KMS-11 (cell line): ENCODE measurements around the gene IFNA5.

Experiments used
- H2AFZ ChIP-seq: fragments of 200-600 bp; sonication (generic); 2 replicates; pipeline ENCODE4 v1.6.1; 2016; ENCODE audit warnings: antibody characterized with exemption, mixed run types, low read depth
- H3K27ac ChIP-seq: fragments of 200-600 bp; sonication (generic); 2 replicates; pipeline ENCODE4 v1.6.1; 2016; ENCODE audit warnings: mild to moderate bottlenecking, mixed run types
- H3K27me3 ChIP-seq: fragments of 200-600 bp; sonication (generic); 2 replicates; pipeline ENCODE4 v1.6.1; 2017; ENCODE audit warnings: mild to moderate bottlenecking, low read depth, mixed run types, moderate library complexity; ENCODE audit not compliant: insufficient read depth
- H3K36me3 ChIP-seq: fragments of 200-600 bp; sonication (generic); 2 replicates; pipeline ENCODE4 v1.6.1; 2017; ENCODE audit warnings: mild to moderate bottlenecking, mixed run types; ENCODE audit not compliant: insufficient read depth
- H3K4me1 ChIP-seq: fragments of 200-600 bp; sonication (generic); 2 replicates; pipeline ENCODE4 v1.6.1; 2016; ENCODE audit warnings: mild to moderate bottlenecking, low read depth, mixed run types; ENCODE audit not compliant: poor library complexity, severe bottlenecking
- H3K4me2 ChIP-seq: fragments of 200-600 bp; sonication (generic); 2 replicates; pipeline ENCODE4 v1.7.0; 2016; ENCODE audit warnings: mild to moderate bottlenecking, mixed run types
- H3K4me3 ChIP-seq: fragments of 200-600 bp; sonication (generic); IDR thresholded peaks from 2 replicates; pipeline ENCODE4 v1.6.1; 2017; ENCODE audit warnings: low read depth, low read length, mixed read lengths; ENCODE audit not compliant: insufficient read depth
- H3K79me2 ChIP-seq: fragments of 200-600 bp; sonication (generic); 2 replicates; pipeline ENCODE4 v1.6.1; 2016; ENCODE audit warnings: low read depth, mixed run types; ENCODE audit not compliant: insufficient read depth
- H3K9ac ChIP-seq: fragments of 200-600 bp; sonication (generic); 2 replicates; pipeline ENCODE4 v1.6.1; 2016; ENCODE audit warnings: mild to moderate bottlenecking, mixed run types
- H4K20me1 ChIP-seq: fragments of 200-600 bp; sonication (generic); 2 replicates; pipeline ENCODE4 v1.6.1; 2016; ENCODE audit warnings: mild to moderate bottlenecking, mixed run types; ENCODE audit not compliant: insufficient read depth
- CTCF ChIP-seq: fragments of 200-600 bp; sonication (generic); conservative IDR thresholded peaks from 2 replicates; pipeline ENCODE4 v1.6.1; 2017; ENCODE audit warnings: low read depth, mild to moderate bottlenecking, antibody characterized with exemption, low read length, moderate library complexity, mixed read lengths

Gene IFNA5

GRCh38 chr9:21289848-21290247, 15.3 kb downstream of the IFNA5 start:
- Histone ChIP-seq H3K27ac (no peak overlapping the region), H4K20me1 (no peaks in the 10 kb centered on the region), H3K4me3 (no peak overlapping the region), H3K9ac (no peak overlapping the region), H3K79me2 (no peaks in the 10 kb centered on the region), H2AFZ (no peak overlapping the region), H3K4me1 (peaks cover 15% of the 10 kb centered on the region), H3K4me2 (no peak overlapping the region), H3K27me3 (peaks cover 8% of the 10 kb centered on the region; the same call in 1 of the 2 replicates), H3K36me3 (no peaks in the 10 kb centered on the region)
- no peak for TF ChIP-seq CTCF

- no peak overlapping the region for H3K4me2 ChIP-seq
- H3K4me3 ChIP-seq: no peak overlapping the region
- H2AFZ ChIP-seq: no peak overlapping the region
- no peaks in the 10 kb centered on the region for H4K20me1 ChIP-seq
- no peaks in the 10 kb centered on the region for H3K79me2 ChIP-seq
- H3K27ac ChIP-seq: no peak overlapping the region
- TF ChIP-seq CTCF: no peak
- no peak overlapping the region for H3K9ac ChIP-seq
- no peaks in the 10 kb centered on the region for H3K36me3 ChIP-seq
- H3K27me3 ChIP-seq: no peaks in the 10 kb centered on the region
- no peaks in the 10 kb centered on the region for H3K4me1 ChIP-seq
Observed at GRCh38 chr9:21287280-21287679, 17.8 kb downstream of the IFNA5 start.

- no peak overlapping the region for H3K4me2 ChIP-seq
- no peaks in the 10 kb centered on the region for H3K4me1 ChIP-seq
- H3K79me2 ChIP-seq: no peaks in the 10 kb centered on the region
- H3K36me3 ChIP-seq: no peaks in the 10 kb centered on the region
- no peaks in the 10 kb centered on the region for H3K27me3 ChIP-seq
- H4K20me1 ChIP-seq: no peaks in the 10 kb centered on the region
- H3K27ac ChIP-seq: no peak overlapping the region
- TF ChIP-seq CTCF: no peak
- H3K4me3 ChIP-seq: no peak overlapping the region
- H3K9ac ChIP-seq: no peak overlapping the region
- no peak overlapping the region for H2AFZ ChIP-seq
Observed at GRCh38 chr9:21286659-21287058, 18.5 kb downstream of the IFNA5 start.

- no peaks in the 10 kb centered on the region for H3K79me2 ChIP-seq
- H3K36me3 ChIP-seq: no peaks in the 10 kb centered on the region
- no peak overlapping the region for H3K9ac ChIP-seq
- no peak overlapping the region for H3K4me2 ChIP-seq
- H3K4me3 ChIP-seq: no peak overlapping the region
- no peaks in the 10 kb centered on the region for H4K20me1 ChIP-seq
- H3K27ac ChIP-seq: no peak overlapping the region
- no peaks in the 10 kb centered on the region for H3K4me1 ChIP-seq
- H3K27me3 ChIP-seq: no peaks in the 10 kb centered on the region
- H2AFZ ChIP-seq: no peak overlapping the region
- no peak for TF ChIP-seq CTCF
Observed at GRCh38 chr9:21286099-21286498, 19.0 kb downstream of the IFNA5 start.
